SK-N-SH (cell line): ENCODE measurements around the gene CTNND1. TPM values are rescaled to one million over a fixed set of nuclear protein-coding genes. Genes with fewer than 3 reads are reported as not detected.

Source experiments
- CTCF ChIA-PET: fragments of 300-600, 350-600 bp; formaldehyde crosslinking; extraction: SDS; loops from one replicate; lab custom pipeline; 2021; lab: Yijun Ruan, JAX
- POLR2A ChIA-PET: fragments of 350-600 bp; sonication (Branson Sonifier 250); formaldehyde crosslinking; extraction: SDS; loops from one replicate; lab custom pipeline; 2020; ENCODE audit warnings: antibody characterized with exemption, inconsistent platforms; lab: Yijun Ruan, JAX
- DNase-seq: peaks from one replicate; pipeline ENCODE4 v3.0.0; 2012
- H2AFZ ChIP-seq: fragments of 200-600 bp; sonication (generic); 2 replicates; pipeline ENCODE4 v1.8.1; 2016; ENCODE audit warnings: antibody characterized with exemption, mild to moderate bottlenecking, low read depth
- H3F3A ChIP-seq: fragments of 200-600 bp; sonication (generic); replicated peaks from 2 replicates; pipeline ENCODE3; 2016; ENCODE audit warnings: antibody characterized with exemption, mild to moderate bottlenecking; ENCODE audit not compliant: insufficient read depth
- H3K27ac ChIP-seq, 2 experiments: fragments of 200-500 bp in 1 of 2; fragments of 200-600 bp in 1 of 2; sonication (Bioruptor generic) in 1 of 2; sonication (generic), shearing (Covaris generic) in 1 of 2; 2 replicates each; pipeline versions ENCODE4 v1.5.1 to v1.6.1; 2014 to 2016; ENCODE audit warnings: low read depth in 2 of 2, inconsistent platforms in 1 of 2, low read length in 1 of 2, mild to moderate bottlenecking in 1 of 2, mixed read lengths in 1 of 2
- H3K27me3 ChIP-seq: fragments of 200-600 bp; sonication (generic), shearing (Covaris generic); 2 replicates; pipeline ENCODE4 v1.6.1; 2016; ENCODE audit warnings: mixed run types; ENCODE audit not compliant: insufficient read depth
- H3K36me3 ChIP-seq, 2 experiments: fragments of 200-500 bp in 1 of 2; fragments of 200-600 bp in 1 of 2; sonication (Bioruptor generic) in 1 of 2; sonication (generic) in 1 of 2; replicated peaks in 1 of 2; 2 replicates each; pipeline versions ENCODE3 to v1.5.1; 2014 to 2016; ENCODE audit warnings: low read length in 1 of 2, mild to moderate bottlenecking in 1 of 2; ENCODE audit not compliant: insufficient read depth in 2 of 2, control insufficient read depth in 1 of 2
- H3K4me1 ChIP-seq, 2 experiments: fragments of 200-500 bp in 1 of 2; fragments of 200-600 bp in 1 of 2; sonication (Bioruptor generic) in 1 of 2; sonication (generic), shearing (Covaris generic) in 1 of 2; 2 replicates each; pipeline versions ENCODE4 v1.5.1 to v1.6.1; 2014 to 2016; ENCODE audit warnings: low read depth in 1 of 2, low read length in 1 of 2, mixed run types in 1 of 2; ENCODE audit not compliant: insufficient read depth in 2 of 2, control insufficient read depth in 1 of 2
- H3K4me2 ChIP-seq: fragments of 200-600 bp; sonication (generic), shearing (Covaris generic); 2 replicates; pipeline ENCODE4 v1.6.1; 2017; ENCODE audit warnings: mixed run types
- H3K4me3 ChIP-seq, 2 experiments: fragments of 200-500 bp in 1 of 2; fragments of 200-600 bp in 1 of 2; sonication (Bioruptor generic) in 1 of 2; sonication (generic), shearing (Covaris generic) in 1 of 2; 2 replicates each; pipeline versions ENCODE4 v1.5.1 to v1.8.1; 2014 to 2016; ENCODE audit warnings: low read depth in 2 of 2, inconsistent platforms in 1 of 2, low read length in 1 of 2, mild to moderate bottlenecking in 1 of 2, mixed read lengths in 1 of 2, moderate library complexity in 1 of 2
- H3K79me2 ChIP-seq: fragments of 200-600 bp; sonication (generic); 2 replicates; pipeline ENCODE4 v1.8.1; 2017; ENCODE audit warnings: mild to moderate bottlenecking; ENCODE audit not compliant: insufficient read depth
- H3K9ac ChIP-seq: fragments of 200-600 bp; sonication (generic); 2 replicates; pipeline ENCODE4 v1.6.1; 2017; ENCODE audit warnings: mixed run types
- H3K9me2 ChIP-seq: fragments of 200-600 bp; sonication (generic); 2 replicates; pipeline ENCODE4 v1.6.1; 2017; ENCODE audit warnings: mixed run types
- H3K9me3 ChIP-seq: fragments of 200-600 bp; sonication (generic); 2 replicates; pipeline ENCODE4 v1.6.1; 2017; ENCODE audit warnings: mixed run types, mild to moderate bottlenecking, moderate library complexity
- H4K20me1 ChIP-seq: fragments of 200-600 bp; sonication (generic); 2 replicates; pipeline ENCODE4 v1.6.1; 2017; ENCODE audit warnings: mild to moderate bottlenecking, mixed run types; ENCODE audit not compliant: insufficient read depth
- CHD2 ChIP-seq: fragments of 150-350 bp; IDR thresholded peaks from 2 replicates; pipeline ENCODE4 v1.6.1; 2018; ENCODE audit warnings: low read length; ENCODE audit not compliant: partially characterized antibody
- EZH2phosphoT487 ChIP-seq: fragments of 200-600 bp; sonication (generic); IDR thresholded peaks from 2 replicates; pipeline ENCODE4 v1.6.1; 2017; ENCODE audit warnings: low read depth, mixed run types, mild to moderate bottlenecking, antibody characterized with exemption, moderate library complexity, borderline replicate concordance
- FOSL2 ChIP-seq: IDR thresholded peaks from 2 replicates; pipeline ENCODE4 v1.4.0; 2012; ENCODE audit warnings: low read depth, mild to moderate bottlenecking, moderate library complexity, borderline replicate concordance
- GABPA ChIP-seq: IDR thresholded peaks from 2 replicates; pipeline ENCODE4 v1.4.0; 2012; ENCODE audit warnings: low read depth, mild to moderate bottlenecking
- JUND ChIP-seq: IDR thresholded peaks from 2 replicates; pipeline ENCODE4 v1.4.0; 2012
- MEF2A ChIP-seq: IDR thresholded peaks from 2 replicates; pipeline ENCODE4 v1.4.0; 2012; ENCODE audit warnings: low read depth, borderline replicate concordance
- PBX3 ChIP-seq: IDR thresholded peaks from 2 replicates; pipeline ENCODE4; 2012
- RAD21 ChIP-seq: IDR thresholded peaks from 2 replicates; pipeline ENCODE4 v1.6.1; 2012; ENCODE audit warnings: mild to moderate bottlenecking, low read length
- RFX5 ChIP-seq: IDR thresholded peaks from 2 replicates; pipeline ENCODE4 v1.6.1; 2012; ENCODE audit warnings: mild to moderate bottlenecking, improper control_type of control experiment, low read length
- SMC3 ChIP-seq: IDR thresholded peaks from 2 replicates; pipeline ENCODE4 v1.6.1; 2012; ENCODE audit warnings: low read depth, low read length, improper control_type of control experiment
- TAF1 ChIP-seq: IDR thresholded peaks from 2 replicates; pipeline ENCODE4 v1.6.1; 2012; ENCODE audit warnings: low read depth, mild to moderate bottlenecking, low read length, moderate library complexity, borderline replicate concordance
- TCF12 ChIP-seq: IDR thresholded peaks from 2 replicates; pipeline ENCODE4 v1.4.0; 2012
- TEAD4 ChIP-seq: IDR thresholded peaks from 2 replicates; pipeline ENCODE4 v1.4.0; 2012; ENCODE audit warnings: mild to moderate bottlenecking, borderline replicate concordance; ENCODE audit not compliant: insufficient read depth
- USF1 ChIP-seq: IDR thresholded peaks from 2 replicates; pipeline ENCODE4 v1.4.0; 2012; ENCODE audit warnings: low read depth, borderline replicate concordance
- WGBS: methylation state at CpG from one replicate; pipeline ENCODE4 v1.1.6; 2017; ENCODE audit warnings: low lambda C conversion rate; 5-methylcytosine and 5-hydroxymethylcytosine counted together
- polyA plus RNA-seq, 3 experiments: library from polyadenylated mRNA; depleted of rRNA; stranded (reverse); fragments of >200 nt; gene quantifications; 2 replicates each; pipeline ENCODE4 v1.2.3, GENCODE V29; 2012
- TF ChIP-seq, protein P1 (sequence below): fragments of 150-350 bp; IDR thresholded peaks from 2 replicates; pipeline ENCODE4 v1.6.1; 2016; ENCODE audit warnings: mild to moderate bottlenecking, low read depth, low read length
- TF ChIP-seq, protein P2 (sequence below): fragments of 150-350 bp; IDR thresholded peaks from 2 replicates; pipeline ENCODE4 v1.6.1; 2017; ENCODE audit warnings: antibody characterized with exemption, low read length, low read depth, borderline replicate concordance

The CTNND1 gene
- polyA plus RNA-seq, 1 of the 3 experiments (the other 2 are of a cell fraction) = 39.4 TPM

GRCh38 chr11:57805780-57806179, 44.2 kb downstream of the CTNND1 start:
- POLR2A ChIA-PET = no interaction called here

More at GRCh38 chr11:57805780-57806179, 44.2 kb downstream of the CTNND1 start:
- H3K4me2 ChIP-seq = no peak overlapping the region
- no peak for DNase-seq
- no peaks in the 10 kb centered on the region for H3F3A ChIP-seq
- H3K9me3 ChIP-seq = no peaks in the 10 kb centered on the region
- H3K79me2 ChIP-seq = peaks cover 29% of the 10 kb centered on the region
- 95% methylated on average over 3 of the region's 3 CpGs for WGBS
- no peaks in the 10 kb centered on the region for H3K27me3 ChIP-seq
- no peaks in the 10 kb centered on the region for H3K9me2 ChIP-seq
- CTCF ChIA-PET = interaction anchor here (1.0 to 1.2 kb wide), 2 partner anchors 27 to 91 kb away, joined by 3 read pairs; no protein-coding TSS in a partner anchor
- peaks cover 77 to 92% of the 10 kb centered on the region in 2 experiments for H3K36me3 ChIP-seq
- no peak overlapping the region for H3K27ac ChIP-seq
- peaks cover 0 to 9% of the 10 kb centered on the region in 2 experiments; a peak in 1 of 4 replicates for H3K4me1 ChIP-seq
- no peak overlapping the region for H3K4me3 ChIP-seq
- no peak overlapping the region for H3K9ac ChIP-seq
- H4K20me1 ChIP-seq = peaks cover 9% of the 10 kb centered on the region
- no peak overlapping the region for H2AFZ ChIP-seq
- TF ChIP-seq CHD2 (no peak), EZH2phosphoT487 (no peak), SMC3 (no peak), JUND (no peak), TCF12 (no peak), TEAD4 (no peak), RFX5 (no peak), PBX3 (no peak), USF1 (no peak), RAD21 (no peak), FOSL2 (no peak), GABPA (no peak), MEF2A (no peak), TAF1 (no peak)
- TF ChIP-seq, protein P1, sequence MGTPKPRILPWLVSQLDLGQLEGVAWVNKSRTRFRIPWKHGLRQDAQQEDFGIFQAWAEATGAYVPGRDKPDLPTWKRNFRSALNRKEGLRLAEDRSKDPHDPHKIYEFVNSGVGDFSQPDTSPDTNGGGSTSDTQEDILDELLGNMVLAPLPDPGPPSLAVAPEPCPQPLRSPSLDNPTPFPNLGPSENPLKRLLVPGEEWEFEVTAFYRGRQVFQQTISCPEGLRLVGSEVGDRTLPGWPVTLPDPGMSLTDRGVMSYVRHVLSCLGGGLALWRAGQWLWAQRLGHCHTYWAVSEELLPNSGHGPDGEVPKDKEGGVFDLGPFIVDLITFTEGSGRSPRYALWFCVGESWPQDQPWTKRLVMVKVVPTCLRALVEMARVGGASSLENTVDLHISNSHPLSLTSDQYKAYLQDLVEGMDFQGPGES = no peak
- TF ChIP-seq, protein P2, sequence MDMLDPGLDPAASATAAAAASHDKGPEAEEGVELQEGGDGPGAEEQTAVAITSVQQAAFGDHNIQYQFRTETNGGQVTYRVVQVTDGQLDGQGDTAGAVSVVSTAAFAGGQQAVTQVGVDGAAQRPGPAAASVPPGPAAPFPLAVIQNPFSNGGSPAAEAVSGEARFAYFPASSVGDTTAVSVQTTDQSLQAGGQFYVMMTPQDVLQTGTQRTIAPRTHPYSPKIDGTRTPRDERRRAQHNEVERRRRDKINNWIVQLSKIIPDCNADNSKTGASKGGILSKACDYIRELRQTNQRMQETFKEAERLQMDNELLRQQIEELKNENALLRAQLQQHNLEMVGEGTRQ = no peak
